ENCODE measurements around the gene NRXN3.

Gene NRXN3

DNA sequence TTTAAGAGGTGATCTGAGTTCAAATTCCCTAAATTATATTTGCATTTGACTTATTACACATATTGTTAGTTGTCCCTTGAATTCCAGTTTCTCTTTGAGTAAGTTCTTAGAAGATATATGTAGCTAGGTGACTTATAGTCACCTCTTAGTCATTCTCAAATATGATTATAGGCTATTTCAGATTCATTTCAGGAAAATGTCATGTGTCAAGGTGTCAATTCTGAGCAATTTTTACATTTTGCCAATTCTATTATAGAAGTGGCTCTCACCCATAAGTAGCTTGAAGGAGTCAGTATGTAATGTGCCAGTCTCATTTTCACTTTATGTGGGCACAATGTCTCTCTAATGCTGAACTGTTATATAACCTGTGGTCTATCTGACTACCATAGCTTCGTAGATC lies 1417.7 kb downstream of the NRXN3 start:
- no peaks in the 10 kb centered on the region for H3K27me3 ChIP-seq (ENCODE audit: control insufficient read depth, insufficient read depth, low read length)
- no peak overlapping the region for H3K9ac ChIP-seq (ENCODE audit: low read length)
- no peaks in the 10 kb centered on the region for H3K36me3 ChIP-seq (ENCODE audit: control insufficient read depth, insufficient read depth, low read length)
- no peak overlapping the region for H3K4me3 ChIP-seq (ENCODE audit: low read length)
- peaks cover 3% of the 10 kb centered on the region for H3K4me1 ChIP-seq (ENCODE audit: control insufficient read depth, insufficient read depth, low read length)
- no peak overlapping the region for H3K27ac ChIP-seq (ENCODE audit: low read depth, low read length)

DNA sequence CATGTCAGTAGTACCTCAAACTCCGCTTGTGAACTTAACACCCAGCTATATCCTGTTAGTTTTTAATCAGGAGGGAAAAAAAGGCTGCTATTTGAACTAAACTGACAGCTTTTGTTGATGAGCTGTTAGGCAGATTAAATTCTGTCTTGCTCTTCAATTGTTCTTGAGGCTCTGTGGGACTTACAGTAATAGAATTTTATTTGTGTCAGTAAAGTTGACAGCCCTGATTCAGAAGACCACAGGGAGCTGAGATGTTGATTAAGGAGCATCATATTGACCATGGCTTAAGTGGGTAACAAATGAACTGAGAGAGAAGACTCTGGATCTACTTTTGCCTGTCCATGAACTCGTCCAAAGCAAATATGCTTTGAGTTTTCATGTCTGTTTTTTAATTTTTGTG lies 1418.2 kb downstream of the NRXN3 start:
- H3K9ac ChIP-seq (ENCODE audit: low read length): no peak overlapping the region
- H3K4me3 ChIP-seq (ENCODE audit: low read length): no peak overlapping the region
- no peaks in the 10 kb centered on the region for H3K36me3 ChIP-seq (ENCODE audit: control insufficient read depth, insufficient read depth, low read length)
- H3K4me1 ChIP-seq (ENCODE audit: control insufficient read depth, insufficient read depth, low read length): peaks cover 3% of the 10 kb centered on the region
- no peak overlapping the region for H3K27ac ChIP-seq (ENCODE audit: low read depth, low read length)
- H3K27me3 ChIP-seq (ENCODE audit: control insufficient read depth, insufficient read depth, low read length): no peaks in the 10 kb centered on the region

DNA sequence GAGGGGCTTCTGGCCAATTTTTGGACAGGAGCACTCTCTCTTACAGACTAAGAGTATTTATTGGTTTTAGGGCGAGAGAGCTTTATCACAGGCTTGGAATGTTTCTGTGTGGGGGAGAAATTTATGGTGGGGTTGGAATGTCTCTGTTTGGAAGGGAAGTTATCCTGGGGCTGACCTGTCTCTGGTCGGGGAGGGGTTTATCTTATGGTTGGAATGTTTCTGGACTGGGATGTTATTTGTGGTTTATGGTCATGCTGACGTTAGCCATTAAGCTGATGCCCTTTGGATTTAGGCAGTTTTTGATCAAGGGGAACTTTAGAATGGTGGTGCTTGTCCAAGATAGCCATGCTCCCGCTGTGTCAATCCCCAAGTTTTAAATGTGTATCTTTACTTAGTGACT lies 1426.4 kb downstream of the NRXN3 start:
- no peak overlapping the region for H3K4me3 ChIP-seq (ENCODE audit: low read length)
- H3K36me3 ChIP-seq (ENCODE audit: control insufficient read depth, insufficient read depth, low read length): no peaks in the 10 kb centered on the region
- no peak overlapping the region for H3K27ac ChIP-seq (ENCODE audit: low read depth, low read length)
- no peaks in the 10 kb centered on the region for H3K4me1 ChIP-seq (ENCODE audit: control insufficient read depth, insufficient read depth, low read length)
- no peak overlapping the region for H3K9ac ChIP-seq (ENCODE audit: low read length)
- H3K27me3 ChIP-seq (ENCODE audit: control insufficient read depth, insufficient read depth, low read length): no peaks in the 10 kb centered on the region

DNA sequence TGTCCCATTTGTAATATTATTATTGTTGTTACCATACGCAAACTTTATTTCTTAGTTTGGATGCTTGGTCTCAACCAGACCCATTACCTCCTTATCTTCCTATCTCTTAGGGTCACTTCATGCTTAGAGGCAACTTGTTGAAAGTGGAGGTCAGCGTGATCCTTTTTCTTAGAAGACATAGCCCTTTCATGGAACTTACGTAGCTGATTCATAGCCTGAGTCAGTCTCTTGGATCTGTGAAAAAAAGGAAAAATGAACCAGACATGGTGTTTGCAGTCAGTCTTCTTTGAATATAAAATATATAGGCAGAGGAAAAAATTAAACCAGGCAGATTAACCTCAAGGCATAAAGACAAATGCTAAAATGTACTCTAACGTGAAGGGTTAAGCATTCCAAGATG lies 1427.4 kb downstream of the NRXN3 start:
- Histone ChIP-seq H3K9ac (ENCODE audit: low read length) (no peak overlapping the region), H3K36me3 (ENCODE audit: control insufficient read depth, insufficient read depth, low read length) (no peaks in the 10 kb centered on the region), H3K27ac (ENCODE audit: low read depth, low read length) (no peak overlapping the region), H3K4me3 (ENCODE audit: low read length) (no peak overlapping the region), H3K27me3 (ENCODE audit: control insufficient read depth, insufficient read depth, low read length) (no peaks in the 10 kb centered on the region), H3K4me1 (ENCODE audit: control insufficient read depth, insufficient read depth, low read length) (no peaks in the 10 kb centered on the region)

DNA sequence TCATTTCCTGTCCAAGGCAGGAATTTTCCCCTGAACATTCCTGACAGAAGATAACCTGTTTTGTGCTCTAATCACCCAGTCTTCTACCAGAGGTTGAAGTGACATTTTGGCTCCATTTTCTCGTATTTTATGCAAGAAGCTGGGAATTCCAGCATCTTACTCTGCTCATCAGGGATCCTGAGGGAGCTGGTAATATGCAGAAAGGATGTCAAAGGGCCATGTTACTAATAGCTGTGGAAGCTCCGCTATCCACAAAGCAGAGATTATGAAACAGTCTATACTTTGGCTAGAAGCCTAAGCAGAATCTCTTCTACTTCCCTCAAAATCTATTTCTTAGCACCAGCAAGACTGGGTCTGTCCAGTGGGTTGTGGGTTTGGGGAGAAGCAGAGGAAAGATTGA lies 1428.2 kb downstream of the NRXN3 start:
- Histone ChIP-seq H3K27ac (ENCODE audit: low read depth, low read length) (no peak overlapping the region), H3K27me3 (ENCODE audit: control insufficient read depth, insufficient read depth, low read length) (no peaks in the 10 kb centered on the region), H3K36me3 (ENCODE audit: control insufficient read depth, insufficient read depth, low read length) (no peaks in the 10 kb centered on the region), H3K9ac (ENCODE audit: low read length) (no peak overlapping the region), H3K4me1 (ENCODE audit: control insufficient read depth, insufficient read depth, low read length) (no peaks in the 10 kb centered on the region), H3K4me3 (ENCODE audit: low read length) (no peak overlapping the region)

DNA sequence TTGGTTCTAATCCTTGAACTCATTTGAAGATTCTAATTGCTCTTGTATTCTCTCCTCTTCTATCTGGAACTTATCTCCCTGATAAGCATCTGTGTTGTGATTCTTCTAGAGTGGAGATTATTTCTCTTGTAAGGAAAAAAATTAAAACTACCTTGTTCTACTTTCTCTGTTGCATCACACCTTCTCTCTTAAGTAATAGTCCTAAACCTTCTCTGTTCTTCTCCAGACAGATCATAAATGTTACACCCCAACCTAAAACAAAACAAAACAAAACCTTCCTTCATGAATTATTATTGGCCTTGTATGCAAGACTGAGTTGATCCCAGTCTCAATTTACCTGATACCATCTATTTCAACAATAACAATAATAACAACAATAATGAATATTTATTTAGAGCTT lies 1429.1 kb downstream of the NRXN3 start:
- H3K9ac ChIP-seq (ENCODE audit: low read length): no peak overlapping the region
- no peak overlapping the region for H3K4me3 ChIP-seq (ENCODE audit: low read length)
- no peaks in the 10 kb centered on the region for H3K36me3 ChIP-seq (ENCODE audit: control insufficient read depth, insufficient read depth, low read length)
- no peaks in the 10 kb centered on the region for H3K4me1 ChIP-seq (ENCODE audit: control insufficient read depth, insufficient read depth, low read length)
- no peak overlapping the region for H3K27ac ChIP-seq (ENCODE audit: low read depth, low read length)
- H3K27me3 ChIP-seq (ENCODE audit: control insufficient read depth, insufficient read depth, low read length): no peaks in the 10 kb centered on the region

DNA sequence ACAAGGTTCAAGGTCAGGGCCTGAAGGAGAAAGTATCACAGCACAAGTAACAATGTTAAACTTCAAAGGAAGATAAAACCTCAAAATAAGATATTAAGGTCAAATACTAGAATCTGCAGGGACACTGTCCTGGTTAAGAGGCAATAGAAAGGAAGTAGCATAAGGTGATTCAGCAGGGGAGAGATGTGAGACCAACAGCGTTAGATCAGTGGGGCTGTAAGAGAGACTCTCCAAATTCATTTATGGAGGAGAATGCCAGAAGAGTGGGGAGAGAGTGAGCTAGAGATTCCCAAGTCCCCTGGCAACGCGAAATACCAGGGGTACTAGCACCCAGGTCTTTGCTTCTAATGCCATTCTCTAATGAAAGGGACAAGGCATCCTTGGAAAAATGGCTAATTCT lies 1430.2 kb downstream of the NRXN3 start:
- Histone ChIP-seq H3K36me3 (ENCODE audit: control insufficient read depth, insufficient read depth, low read length) (no peaks in the 10 kb centered on the region), H3K27ac (ENCODE audit: low read depth, low read length) (no peak overlapping the region), H3K4me3 (ENCODE audit: low read length) (no peak overlapping the region), H3K4me1 (ENCODE audit: control insufficient read depth, insufficient read depth, low read length) (no peaks in the 10 kb centered on the region), H3K27me3 (ENCODE audit: control insufficient read depth, insufficient read depth, low read length) (no peaks in the 10 kb centered on the region), H3K9ac (ENCODE audit: low read length) (no peak overlapping the region)

DNA sequence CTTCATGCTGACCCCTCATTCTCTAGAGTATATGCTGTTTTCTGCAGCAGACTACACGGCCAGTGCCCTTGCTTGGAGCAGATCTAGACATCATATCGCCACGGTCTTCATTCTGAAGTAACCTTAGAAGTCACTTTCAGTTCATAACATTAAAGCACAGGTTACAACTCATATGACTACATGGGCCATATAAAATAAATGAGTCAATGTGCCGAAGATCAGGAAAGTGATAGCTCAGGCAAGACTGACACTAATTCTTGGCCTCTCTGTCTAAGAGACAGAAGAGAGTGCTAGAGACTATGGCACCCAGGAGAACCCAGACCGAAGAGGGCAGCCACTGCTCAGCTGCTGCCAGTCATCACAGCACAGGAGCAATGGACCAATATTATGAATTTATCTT lies 1431.4 kb downstream of the NRXN3 start:
- Histone ChIP-seq H3K27ac (ENCODE audit: low read depth, low read length) (no peak overlapping the region), H3K36me3 (ENCODE audit: control insufficient read depth, insufficient read depth, low read length) (no peaks in the 10 kb centered on the region), H3K4me3 (ENCODE audit: low read length) (no peak overlapping the region), H3K9ac (ENCODE audit: low read length) (no peak overlapping the region), H3K4me1 (ENCODE audit: control insufficient read depth, insufficient read depth, low read length) (no peaks in the 10 kb centered on the region), H3K27me3 (ENCODE audit: control insufficient read depth, insufficient read depth, low read length) (no peaks in the 10 kb centered on the region)

DNA sequence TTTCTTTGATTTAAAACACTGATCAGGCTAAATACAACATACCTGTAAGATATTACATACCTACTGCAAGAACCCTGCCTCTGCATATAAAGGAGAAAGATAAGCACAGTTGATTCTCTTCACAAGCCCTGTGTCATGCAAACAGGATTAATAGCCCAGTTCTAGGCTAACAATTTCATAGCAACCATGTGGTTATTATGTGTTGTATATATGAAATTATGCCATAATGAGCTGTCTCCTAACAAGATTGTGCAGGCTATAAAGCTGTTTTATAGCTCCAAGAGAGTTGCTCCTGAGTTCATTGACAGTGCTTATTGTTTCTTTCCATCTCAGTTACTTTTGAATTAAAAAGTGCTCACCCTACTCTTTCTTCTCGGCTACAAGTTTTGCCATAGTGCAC lies 1431.9 kb downstream of the NRXN3 start:
- Histone ChIP-seq H3K4me1 (ENCODE audit: control insufficient read depth, insufficient read depth, low read length) (no peaks in the 10 kb centered on the region), H3K27ac (ENCODE audit: low read depth, low read length) (no peak overlapping the region)

DNA sequence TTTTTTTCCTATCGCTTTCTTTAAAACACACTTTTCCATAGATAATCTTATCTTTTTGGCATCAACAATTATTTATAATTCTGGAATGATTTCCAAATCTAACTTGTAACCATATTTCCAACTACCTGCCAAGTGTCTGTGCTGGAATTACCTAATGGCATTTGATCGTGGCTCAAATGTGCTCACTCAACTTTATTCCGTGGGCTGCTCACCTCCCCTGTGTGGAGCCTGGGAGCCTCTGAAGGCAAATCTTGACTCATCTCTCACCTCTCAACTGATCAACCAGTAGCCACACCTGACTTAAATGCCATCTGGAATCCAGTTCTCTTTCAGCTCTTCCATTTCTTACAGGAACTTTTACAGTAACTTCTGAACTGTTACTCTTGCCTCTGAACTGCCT lies 1432.6 kb downstream of the NRXN3 start:
- H3K27ac ChIP-seq (ENCODE audit: low read depth, low read length): no peak overlapping the region
- H3K36me3 ChIP-seq (ENCODE audit: control insufficient read depth, insufficient read depth, low read length): no peaks in the 10 kb centered on the region
- H3K4me1 ChIP-seq (ENCODE audit: control insufficient read depth, insufficient read depth, low read length): no peaks in the 10 kb centered on the region

More for the DNA sequence above, 1431.9 kb downstream of the NRXN3 start:
- Histone ChIP-seq H3K36me3 (ENCODE audit: control insufficient read depth, insufficient read depth, low read length) (no peaks in the 10 kb centered on the region), H3K9ac (ENCODE audit: low read length) (no peak overlapping the region), H3K27me3 (ENCODE audit: control insufficient read depth, insufficient read depth, low read length) (no peaks in the 10 kb centered on the region), H3K4me3 (ENCODE audit: low read length) (no peak overlapping the region)

DNA sequence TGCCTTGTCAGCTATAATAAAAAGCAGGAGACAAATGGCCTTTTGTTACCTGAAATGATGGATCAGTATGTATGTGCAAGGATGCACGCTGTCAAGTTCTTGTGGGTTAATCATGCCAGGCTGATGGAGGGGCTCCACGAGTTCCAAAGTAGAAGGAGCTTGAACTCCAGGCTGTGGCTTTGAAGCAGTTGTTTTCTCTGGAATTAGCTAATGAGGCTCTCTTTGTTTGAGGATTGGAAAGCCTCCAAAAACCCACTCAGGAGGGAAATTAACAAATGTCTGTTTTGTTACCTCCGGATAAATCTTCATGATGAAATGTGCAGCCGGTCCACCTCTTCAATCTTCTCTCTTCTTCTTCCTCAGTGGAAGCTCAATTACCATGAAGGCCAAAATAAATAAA lies 1435.7 kb downstream of the NRXN3 start:
- H3K27ac ChIP-seq (ENCODE audit: low read depth, low read length): no peak overlapping the region
- H3K4me3 ChIP-seq (ENCODE audit: low read length): no peak overlapping the region
- no peak overlapping the region for H3K9ac ChIP-seq (ENCODE audit: low read length)
- no peaks in the 10 kb centered on the region for H3K27me3 ChIP-seq (ENCODE audit: control insufficient read depth, insufficient read depth, low read length)
- H3K36me3 ChIP-seq (ENCODE audit: control insufficient read depth, insufficient read depth, low read length): no peaks in the 10 kb centered on the region
- no peaks in the 10 kb centered on the region for H3K4me1 ChIP-seq (ENCODE audit: control insufficient read depth, insufficient read depth, low read length)

More for the DNA sequence above, 1432.6 kb downstream of the NRXN3 start:
- no peak overlapping the region for H3K4me3 ChIP-seq (ENCODE audit: low read length)
- H3K9ac ChIP-seq (ENCODE audit: low read length): no peak overlapping the region
- no peaks in the 10 kb centered on the region for H3K27me3 ChIP-seq (ENCODE audit: control insufficient read depth, insufficient read depth, low read length)

DNA sequence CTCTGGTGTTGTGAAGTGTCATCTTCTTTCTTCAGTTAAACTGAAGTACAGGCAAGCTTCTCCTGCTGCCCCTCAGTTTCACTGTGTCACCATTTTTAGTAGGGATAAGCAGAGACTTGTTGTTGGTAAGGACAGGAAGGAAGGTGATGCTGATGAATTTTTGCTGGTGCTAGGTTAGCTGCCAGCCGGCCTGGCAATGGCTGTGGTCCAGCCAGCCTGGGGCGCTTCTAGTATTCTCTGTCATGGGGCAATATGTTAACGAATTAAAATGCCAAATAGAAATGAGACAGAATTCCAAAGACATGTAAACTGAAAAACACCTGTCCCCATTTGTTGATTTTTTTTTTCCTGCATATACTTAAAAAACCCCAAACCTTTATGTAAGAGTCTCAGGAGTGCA lies 1438.3 kb downstream of the NRXN3 start:
- Histone ChIP-seq H3K4me1 (ENCODE audit: control insufficient read depth, insufficient read depth, low read length) (no peaks in the 10 kb centered on the region), H3K9ac (ENCODE audit: low read length) (no peak overlapping the region), H3K27ac (ENCODE audit: low read depth, low read length) (no peak overlapping the region), H3K4me3 (ENCODE audit: low read length) (no peak overlapping the region), H3K27me3 (ENCODE audit: control insufficient read depth, insufficient read depth, low read length) (no peaks in the 10 kb centered on the region), H3K36me3 (ENCODE audit: control insufficient read depth, insufficient read depth, low read length) (no peaks in the 10 kb centered on the region)

DNA sequence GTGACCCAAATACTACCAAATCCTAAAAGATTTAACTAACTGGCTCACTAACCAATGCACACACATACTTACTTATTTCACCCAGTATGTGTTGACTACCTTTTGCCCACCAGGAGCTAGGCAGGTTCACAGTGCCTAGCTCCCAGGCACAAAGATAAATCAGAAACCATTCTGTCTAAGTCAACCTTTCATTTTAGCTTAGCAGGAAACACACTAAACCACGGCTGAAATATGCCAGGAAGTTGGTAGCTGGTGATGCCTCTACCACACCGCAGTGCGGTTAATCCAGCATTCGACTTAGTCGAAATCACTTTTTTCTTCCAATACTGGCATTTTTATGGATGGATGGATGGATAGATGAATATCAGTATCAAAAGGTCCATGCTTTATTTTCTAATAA lies 1443.5 kb downstream of the NRXN3 start:
- Histone ChIP-seq H3K27me3 (ENCODE audit: control insufficient read depth, insufficient read depth, low read length) (no peaks in the 10 kb centered on the region), H3K4me3 (ENCODE audit: low read length) (no peak overlapping the region), H3K4me1 (ENCODE audit: control insufficient read depth, insufficient read depth, low read length) (no peaks in the 10 kb centered on the region), H3K9ac (ENCODE audit: low read length) (no peak overlapping the region), H3K27ac (ENCODE audit: low read depth, low read length) (no peak overlapping the region), H3K36me3 (ENCODE audit: control insufficient read depth, insufficient read depth, low read length) (no peaks in the 10 kb centered on the region)

DNA sequence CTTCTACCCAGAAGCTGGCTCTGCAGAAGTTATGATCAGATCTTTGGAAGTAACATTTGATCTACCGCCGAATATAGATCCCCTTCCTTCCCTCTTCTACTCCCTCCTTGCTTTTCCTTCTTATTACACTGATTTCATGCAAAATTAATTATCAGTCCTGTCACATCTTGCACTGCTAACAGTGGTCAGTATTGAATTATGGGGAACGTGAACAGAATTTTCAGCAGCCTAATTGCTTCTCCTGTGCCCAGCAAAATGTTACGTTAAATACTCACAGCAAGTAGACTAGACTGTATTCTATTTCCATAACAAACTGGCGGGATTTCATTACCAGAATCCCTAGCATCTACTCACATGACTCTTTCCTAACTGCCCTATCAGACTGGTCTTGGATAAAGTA lies 1444.3 kb downstream of the NRXN3 start:
- no peaks in the 10 kb centered on the region for H3K36me3 ChIP-seq (ENCODE audit: control insufficient read depth, insufficient read depth, low read length)
- no peak overlapping the region for H3K9ac ChIP-seq (ENCODE audit: low read length)
- no peak overlapping the region for H3K4me3 ChIP-seq (ENCODE audit: low read length)
- H3K4me1 ChIP-seq (ENCODE audit: control insufficient read depth, insufficient read depth, low read length): no peaks in the 10 kb centered on the region
- no peaks in the 10 kb centered on the region for H3K27me3 ChIP-seq (ENCODE audit: control insufficient read depth, insufficient read depth, low read length)
- H3K27ac ChIP-seq (ENCODE audit: low read depth, low read length): no peak overlapping the region
